HepG2 (cell line): ENCODE measurements around the gene PADI1. TPM values are rescaled to one million over a fixed set of nuclear protein-coding genes. Genes with fewer than 3 reads are reported as not detected.

Experiments
- ATAC-seq: fragments of 200-7000 bp; cut with Tn5 transposase; 3 replicates; pipeline ENCODE4 v1.9.1; 2020; ENCODE audit warnings: mild to moderate bottlenecking, moderate library complexity
- BruUV-seq: library from RNA; stranded (reverse); fragments of 400-500 nt; replicated peaks from 2 replicates; lab custom pipeline; 2021; lab: Mats Ljungman, UMichigan
- CTCF ChIA-PET: fragments of 300-600 bp; formaldehyde crosslinking; extraction: SDS; loops from one replicate; lab custom pipeline; 2021; ENCODE audit warnings: low total read pairs, inconsistent platforms, low intra/inter-chr PET ratio; lab: Yijun Ruan, JAX
- POLR2A ChIA-PET: fragments of 350-600 bp; sonication (Branson Sonifier 250); formaldehyde crosslinking; loops from one replicate; lab custom pipeline; 2020; ENCODE audit warnings: antibody characterized with exemption, inconsistent platforms; lab: Yijun Ruan, JAX
- DNase-seq: peaks from one replicate; pipeline ENCODE4 v3.0.0-alpha.2; 2015; ENCODE audit warnings: low spot score
- FAIRE-seq: peaks from 3 replicates; lab custom pipeline; 2011; peaks lifted over from hg19 to GRCh38; lab: Jason Lieb, UNC
- H2AFZ ChIP-seq: one replicate; pipeline ENCODE4 v1.6.1; 2011; ENCODE audit warnings: low read length, inconsistent platforms
- H3K27ac ChIP-seq: fragments of 300-600 bp; 3 replicates; pipeline ENCODE4 v1.8.0; 2011; ENCODE audit warnings: mixed run types, mild to moderate bottlenecking, mixed read lengths, low read length, inconsistent platforms; ENCODE audit not compliant: insufficient read depth; ENCODE audit errors: extremely low read length
- H3K27me3 ChIP-seq, 2 experiments: fragments of 200-600 bp in 1 of 2; 2 replicates in 1 of 2; 3 replicates in 1 of 2; pipeline versions ENCODE4 v1.6.0 to v1.8.0; 2011; ENCODE audit warnings: low read length in 2 of 2, mild to moderate bottlenecking in 2 of 2, moderate library complexity in 2 of 2, inconsistent platforms in 1 of 2; ENCODE audit not compliant: insufficient read depth in 2 of 2, control insufficient read depth in 1 of 2
- H3K36me3 ChIP-seq, 2 experiments: fragments of 200-600 bp in 1 of 2; replicated peaks in 1 of 2; 2 replicates in 1 of 2; 3 replicates in 1 of 2; pipeline versions ENCODE4 v1.5.1 to v1.8.0; 2011; ENCODE audit warnings: low read length in 2 of 2, inconsistent platforms in 1 of 2; ENCODE audit not compliant: insufficient read depth in 2 of 2, control insufficient read depth in 1 of 2
- H3K4me1 ChIP-seq: 2 replicates; pipeline ENCODE4 v1.5.1; 2012; ENCODE audit warnings: low read length, inconsistent platforms; ENCODE audit not compliant: insufficient read depth
- H3K4me2 ChIP-seq: 2 replicates; pipeline ENCODE4 v1.6.0; 2011; ENCODE audit warnings: low read depth, low read length, inconsistent platforms
- H3K4me3 ChIP-seq, 3 experiments: fragments of 200-600 bp in 1 of 3; sonication (generic), shearing (Covaris generic) in 1 of 3; replicated peaks in 1 of 3; 2 replicates each; pipeline ENCODE4 v1.5.1; 2011 to 2016; ENCODE audit warnings: low read length in 3 of 3, inconsistent platforms in 2 of 3, low read depth in 2 of 3, mild to moderate bottlenecking in 2 of 3, control low read depth in 1 of 3, mixed read lengths in 1 of 3; ENCODE audit not compliant: insufficient read depth in 1 of 3
- H3K79me2 ChIP-seq: one replicate; pipeline ENCODE4 v1.6.1; 2011; ENCODE audit warnings: low read length, inconsistent platforms; ENCODE audit not compliant: insufficient read depth
- H3K9ac ChIP-seq: 2 replicates; pipeline ENCODE4 v1.6.0; 2011; ENCODE audit warnings: mild to moderate bottlenecking, low read depth, low read length, inconsistent platforms; ENCODE audit not compliant: insufficient read depth
- H3K9me3 ChIP-seq: 2 replicates; pipeline ENCODE4 v1.5.1; 2012; ENCODE audit warnings: mild to moderate bottlenecking, low read length
- H4K20me1 ChIP-seq: 2 replicates; pipeline ENCODE4 v1.6.0; 2011; ENCODE audit warnings: inconsistent platforms, mild to moderate bottlenecking, low read length, moderate library complexity; ENCODE audit not compliant: insufficient read depth
- ATF1 ChIP-seq: IDR thresholded peaks from 2 replicates; pipeline ENCODE4 v1.6.1; 2016; ENCODE audit warnings: mild to moderate bottlenecking, control low read depth
- ATF7 ChIP-seq, 2 experiments: fragments of 450-650 bp in 1 of 2; sonication (generic) in 1 of 2; formaldehyde crosslinking in 1 of 2; IDR thresholded peaks; 2 replicates each; pipeline versions ENCODE4 v1.4.0 to v1.6.1; 2016 to 2020; ENCODE audit warnings: antibody characterized with exemption in 1 of 2, mild to moderate bottlenecking in 1 of 2, missing genetic modification reagents in 1 of 2
- CBX1 ChIP-seq: IDR thresholded peaks from one replicate; pipeline ENCODE4 v1.6.1; 2016; ENCODE audit warnings: antibody characterized with exemption, low read depth
- HDAC2 ChIP-seq: sonication (generic); formaldehyde crosslinking; IDR thresholded peaks from 2 replicates; pipeline ENCODE4 v1.4.0; 2020; ENCODE audit warnings: missing genetic modification reagents
- ISX ChIP-seq: sonication (generic); formaldehyde crosslinking; conservative IDR thresholded peaks from 2 replicates; pipeline ENCODE4 v1.5.0; 2020; ENCODE audit warnings: missing genetic modification reagents
- TP53 ChIP-seq: sonication (generic); formaldehyde crosslinking; conservative IDR thresholded peaks from 2 replicates; pipeline ENCODE4 v1.4.0; 2020; ENCODE audit warnings: missing genetic modification reagents
- U2AF2 ChIP-seq: fragments of 200-400 bp; formaldehyde crosslinking; IDR thresholded peaks from 2 replicates; pipeline ENCODE4 v1.6.1; 2017; ENCODE audit warnings: low read depth, mild to moderate bottlenecking, low read length
- ZNF773 ChIP-seq: sonication (generic); formaldehyde crosslinking; IDR thresholded peaks from 2 replicates; pipeline ENCODE4 v1.4.0; 2020; ENCODE audit warnings: missing genetic modification reagents, borderline replicate concordance
- WGBS: methylation state at CpG from one replicate; pipeline ENCODE4 v1.1.6; 2017; ENCODE audit warnings: low lambda C conversion rate; 5-methylcytosine and 5-hydroxymethylcytosine counted together
- in situ Hi-C: cut with HindIII; loops from 2 replicates; pipeline ENCODE4 v1.10.0; 2017; ENCODE audit warnings: low pct_unique_long_range_greater_than_20kb; ENCODE audit not compliant: extremely low pct_ligation_motif_present
- intact Hi-C: fragments of 100-400 bp; cut with micrococcal nuclease; formaldehyde crosslinking; loops from one replicate; pipeline ENCODE4 v1.10.0; 2022; ENCODE audit not compliant: unreplicated experiment
- polyA plus RNA-seq, 8 experiments: library from polyadenylated mRNA; depleted of rRNA in 3 of 8; stranded (reverse) in 7 of 8; unstranded in 1 of 8; fragments of >200 nt; fragmentation: Illumina TruSeq in 4 of 8; extraction: Trizol in 4 of 8; gene quantifications; 2 replicates each; pipeline versions ENCODE4 v1.2.1 to v1.2.3, GENCODE V29; 2011 to 2016; ENCODE audit warnings: low read depth in 4 of 8, missing spikeins in 1 of 8, mixed read lengths in 1 of 8; ENCODE audit not compliant: insufficient read depth in 1 of 8
- total RNA-seq, 5 experiments: library from RNA; depleted of rRNA; stranded (reverse); fragments of >200 nt; fragmentation: Illumina TruSeq; extraction: Trizol; gene quantifications; 2 replicates each; pipeline ENCODE4 v1.2.3, GENCODE V29; 2016; ENCODE audit warnings: low read depth in 1 of 5
- TF ChIP-seq, protein P1 (sequence below): sonication (generic); formaldehyde crosslinking; IDR thresholded peaks from 2 replicates; pipeline ENCODE4 v1.4.0; 2020; ENCODE audit warnings: missing genetic modification reagents, borderline replicate concordance
- TF ChIP-seq, protein P2 (sequence below): IDR thresholded peaks from 2 replicates; pipeline ENCODE4 v1.6.1; 2012; ENCODE audit warnings: inconsistent platforms
- TF ChIP-seq, protein P3 (sequence below): sonication (generic); formaldehyde crosslinking; IDR thresholded peaks from 2 replicates; pipeline ENCODE4 v1.8.0; 2022; ENCODE audit warnings: missing genetic modification reagents, mild to moderate bottlenecking, borderline replicate concordance

The PADI1 gene
- total and polyA plus RNA-seq, 2 of the 13 experiments (the other 11 are each of a cell fraction or from before 2014, with no cell fraction given), result not detected

DNA sequence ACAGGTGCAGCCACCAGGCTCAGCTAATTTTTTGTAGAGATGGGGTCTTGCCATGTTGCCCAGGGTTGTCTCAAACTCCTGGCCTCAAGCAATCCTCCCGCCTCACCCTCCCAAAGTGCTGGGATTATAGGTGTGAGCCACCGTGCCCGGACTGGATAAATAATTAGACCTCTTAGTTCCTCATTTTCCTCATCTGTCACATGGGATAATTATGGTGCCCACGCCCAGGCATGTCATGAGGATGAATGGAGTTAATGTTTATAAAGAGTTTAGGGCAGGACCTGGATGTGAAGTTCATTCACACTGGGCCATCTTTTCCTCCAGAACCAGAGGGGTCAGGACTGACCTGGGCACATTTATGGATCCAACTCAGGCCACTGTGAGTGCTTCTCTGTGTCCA is 67.7 kb downstream of the PADI1 start:
- intact Hi-C loops, result no loop called here

More for the DNA sequence above, 67.7 kb downstream of the PADI1 start:
- Histone ChIP-seq H3K36me3 (no peaks in the 10 kb centered on the region), H3K4me3 (no peak overlapping the region), H3K27me3 (peaks cover 0 to 8% of the 10 kb centered on the region in 2 experiments; a peak in 2 of 5 replicates), H3K79me2 (no peaks in the 10 kb centered on the region), H4K20me1 (no peaks in the 10 kb centered on the region), H3K9ac (no peak overlapping the region), H3K4me2 (no peak overlapping the region), H2AFZ (no peak overlapping the region), H3K4me1 (no peaks in the 10 kb centered on the region), H3K9me3 (no peaks in the 10 kb centered on the region), H3K27ac (no peak overlapping the region)
- TF ChIP-seq HDAC2 (CRISPR knock-in tag) (no peak), TP53 (CRISPR knock-in tag) (no peak), ATF1 (CRISPR knock-in tag) (no peak), ISX (no peak), ATF7 (IDR thresholded peaks at IDR 0.05) (no peak), ATF7 (CRISPR knock-in tag; IDR thresholded peaks at IDR 0.05) (no peak), ZNF773 (CRISPR knock-in tag) (no peak), CBX1 (no peak), U2AF2 (no peak)
- TF ChIP-seq, protein P1, sequence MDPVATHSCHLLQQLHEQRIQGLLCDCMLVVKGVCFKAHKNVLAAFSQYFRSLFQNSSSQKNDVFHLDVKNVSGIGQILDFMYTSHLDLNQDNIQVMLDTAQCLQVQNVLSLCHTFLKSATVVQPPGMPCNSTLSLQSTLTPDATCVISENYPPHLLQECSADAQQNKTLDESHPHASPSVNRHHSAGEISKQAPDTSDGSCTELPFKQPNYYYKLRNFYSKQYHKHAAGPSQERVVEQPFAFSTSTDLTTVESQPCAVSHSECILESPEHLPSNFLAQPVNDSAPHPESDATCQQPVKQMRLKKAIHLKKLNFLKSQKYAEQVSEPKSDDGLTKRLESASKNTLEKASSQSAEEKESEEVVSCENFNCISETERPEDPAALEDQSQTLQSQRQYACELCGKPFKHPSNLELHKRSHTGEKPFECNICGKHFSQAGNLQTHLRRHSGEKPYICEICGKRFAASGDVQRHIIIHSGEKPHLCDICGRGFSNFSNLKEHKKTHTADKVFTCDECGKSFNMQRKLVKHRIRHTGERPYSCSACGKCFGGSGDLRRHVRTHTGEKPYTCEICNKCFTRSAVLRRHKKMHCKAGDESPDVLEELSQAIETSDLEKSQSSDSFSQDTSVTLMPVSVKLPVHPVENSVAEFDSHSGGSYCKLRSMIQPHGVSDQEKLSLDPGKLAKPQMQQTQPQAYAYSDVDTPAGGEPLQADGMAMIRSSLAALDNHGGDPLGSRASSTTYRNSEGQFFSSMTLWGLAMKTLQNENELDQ, result no peak
- TF ChIP-seq, protein P2, sequence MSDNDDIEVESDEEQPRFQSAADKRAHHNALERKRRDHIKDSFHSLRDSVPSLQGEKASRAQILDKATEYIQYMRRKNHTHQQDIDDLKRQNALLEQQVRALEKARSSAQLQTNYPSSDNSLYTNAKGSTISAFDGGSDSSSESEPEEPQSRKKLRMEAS, result no peak
- TF ChIP-seq, protein P3, sequence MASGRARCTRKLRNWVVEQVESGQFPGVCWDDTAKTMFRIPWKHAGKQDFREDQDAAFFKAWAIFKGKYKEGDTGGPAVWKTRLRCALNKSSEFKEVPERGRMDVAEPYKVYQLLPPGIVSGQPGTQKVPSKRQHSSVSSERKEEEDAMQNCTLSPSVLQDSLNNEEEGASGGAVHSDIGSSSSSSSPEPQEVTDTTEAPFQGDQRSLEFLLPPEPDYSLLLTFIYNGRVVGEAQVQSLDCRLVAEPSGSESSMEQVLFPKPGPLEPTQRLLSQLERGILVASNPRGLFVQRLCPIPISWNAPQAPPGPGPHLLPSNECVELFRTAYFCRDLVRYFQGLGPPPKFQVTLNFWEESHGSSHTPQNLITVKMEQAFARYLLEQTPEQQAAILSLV (CRISPR knock-in tag), result no peak
- 33% methylated on average over 4 of the region's 4 CpGs for WGBS
- DNase-seq (no peak), ATAC-seq (no peak), FAIRE-seq (no peak)
- CTCF ChIA-PET, result no interaction called here
- in situ Hi-C loops, result no loop called here
- POLR2A ChIA-PET, result no interaction called here
- BruUV-seq, result no TSS peak
